NOMO-1 treated with DMSO at 0.1 percent for 48 hours (cell line): ENCODE results near the gene NTM.
A peak's percentile ranks its signal among the peaks of the same experiment; 100 is the strongest.

ENCODE experiments used
- DNase-seq: peaks from one replicate; lab custom pipeline; 2025; ENCODE audit not compliant: unreplicated experiment; lab: John Stamatoyannopoulos, UW

The NTM gene

GRCh38 chr11:131684111-131685060, 314.0 kb downstream of the NTM start:
- no peak for DNase-seq

DNA sequence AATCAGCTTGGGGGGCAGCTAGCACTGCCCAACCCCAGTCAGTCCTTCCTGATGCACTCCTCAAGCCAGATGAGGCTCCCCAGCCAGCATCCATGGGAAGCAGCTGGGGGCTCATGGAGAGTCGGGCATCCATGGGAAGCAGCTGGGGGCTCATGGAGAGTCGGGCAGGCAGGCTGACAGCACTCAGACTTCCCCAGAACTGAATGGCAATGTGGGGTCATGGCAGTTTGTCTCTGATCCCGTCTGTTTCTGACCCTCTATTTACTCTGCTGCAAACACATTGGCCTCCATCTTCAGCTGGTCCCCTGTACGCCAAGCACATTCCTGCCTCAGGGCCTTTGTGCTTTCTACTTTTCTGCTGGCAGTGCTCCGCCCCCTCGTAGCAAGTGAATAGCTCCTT, 314.8 kb downstream of the NTM start:
- DNase-seq = no peak

DNA sequence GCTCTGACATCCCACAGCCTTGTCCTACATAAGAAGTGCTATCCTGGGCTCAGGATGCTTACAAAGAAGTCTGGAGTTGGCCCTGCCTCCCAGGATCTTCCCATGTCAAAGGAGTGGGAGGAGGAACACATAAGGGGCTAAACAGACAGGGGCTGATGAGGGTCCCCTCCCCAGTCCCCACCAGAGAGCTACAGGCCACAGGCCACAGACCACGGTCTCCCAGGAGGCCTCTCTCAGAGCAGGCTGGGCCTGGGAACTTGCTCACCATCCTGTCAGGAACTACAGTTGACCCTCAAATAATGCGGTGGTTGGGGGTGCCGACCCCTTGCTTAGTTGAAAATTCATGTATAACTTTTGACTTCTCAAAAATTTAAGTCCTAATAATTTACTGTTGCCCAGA, 315.5 kb downstream of the NTM start:
- DNase-seq = no peak

DNA sequence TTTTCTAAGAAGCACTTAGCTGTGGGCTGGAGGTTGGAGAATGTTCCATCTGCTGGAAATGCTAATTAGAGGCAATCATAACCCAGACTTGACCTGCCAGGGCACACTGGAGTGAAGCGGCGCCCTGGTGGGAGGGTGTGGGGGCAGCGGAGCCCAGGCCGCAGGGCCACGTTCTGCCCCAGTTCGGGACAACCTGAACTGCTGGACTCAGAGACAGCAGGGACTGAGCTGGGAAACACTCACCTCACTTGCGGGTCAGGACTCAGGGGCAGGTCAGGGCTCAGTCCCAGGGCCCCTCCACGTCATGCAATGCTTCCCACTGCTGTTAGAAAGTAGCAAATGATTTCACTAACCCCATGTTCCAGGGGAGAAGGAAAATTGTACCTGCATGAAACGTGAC, 316.4 kb downstream of the NTM start:
- no peak for DNase-seq

DNA sequence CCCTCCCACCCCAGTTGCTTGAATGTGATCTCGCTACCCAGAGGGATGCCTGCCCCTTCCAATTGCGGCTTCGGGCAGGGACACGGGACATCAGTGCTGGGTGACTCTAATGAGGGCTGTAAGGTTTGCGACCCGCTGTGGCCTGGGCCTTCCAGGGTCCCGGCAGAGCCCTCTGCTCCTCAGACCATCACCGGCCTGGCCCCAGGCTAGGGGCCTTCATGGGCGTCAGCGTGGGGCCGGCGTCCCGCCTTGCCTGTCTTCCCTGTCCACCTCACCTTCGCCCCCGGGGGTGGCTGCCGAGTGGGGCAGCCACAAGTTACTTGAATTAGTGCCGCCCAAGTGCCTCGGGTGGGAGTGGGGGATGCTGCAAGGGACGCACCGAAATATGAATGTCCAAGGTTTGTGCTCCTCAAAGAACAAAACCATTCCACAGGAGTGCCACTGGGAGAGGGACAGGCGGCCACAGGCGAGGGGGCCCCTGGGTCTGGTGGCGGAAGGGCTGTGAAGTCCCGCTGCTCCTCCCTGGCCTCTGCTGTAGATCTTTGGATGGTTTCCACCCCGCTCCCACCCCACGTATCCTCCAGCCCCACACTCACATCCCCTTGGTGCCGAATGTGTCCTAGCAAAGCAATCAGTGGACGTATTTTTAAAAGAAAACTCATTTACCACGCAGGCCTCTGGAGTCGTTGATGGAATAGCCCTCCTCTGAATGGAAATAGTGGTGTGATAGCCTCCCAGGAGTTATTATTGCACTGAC, 317.1 kb downstream of the NTM start:
- no peak for DNase-seq

DNA sequence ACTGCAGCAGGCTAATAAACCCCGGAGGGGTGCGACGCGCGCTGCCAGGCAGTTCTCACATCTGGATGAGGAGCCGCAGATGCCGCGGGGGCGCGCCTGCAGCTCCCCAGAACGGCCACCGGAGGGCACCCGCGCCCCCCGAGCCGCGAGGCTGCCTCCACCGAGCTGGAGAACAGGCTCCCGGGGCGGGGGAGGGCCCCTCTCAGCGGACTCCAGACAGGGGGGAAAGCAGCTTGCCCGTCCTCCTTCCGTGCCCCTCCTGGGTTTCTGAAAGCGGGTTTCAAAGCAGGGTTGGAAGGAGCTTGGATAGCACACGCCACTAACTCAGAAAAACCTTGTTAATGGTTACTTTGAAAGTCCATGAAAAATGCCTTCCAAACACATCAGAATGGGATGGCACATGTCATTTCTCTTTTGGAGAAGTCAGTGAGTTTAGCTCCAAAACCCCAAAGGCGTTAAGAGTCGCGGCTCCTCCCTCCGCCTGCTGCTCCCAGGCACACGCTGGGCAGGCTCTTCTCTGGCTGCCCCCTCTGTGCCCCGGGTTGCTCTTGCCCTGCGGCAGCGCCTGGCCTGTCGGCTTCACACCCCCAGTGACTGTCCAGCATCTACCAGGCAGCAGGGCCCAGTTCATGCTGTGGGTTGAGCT, 317.8 kb downstream of the NTM start:
- peak; percentile 44 for DNase-seq

DNA sequence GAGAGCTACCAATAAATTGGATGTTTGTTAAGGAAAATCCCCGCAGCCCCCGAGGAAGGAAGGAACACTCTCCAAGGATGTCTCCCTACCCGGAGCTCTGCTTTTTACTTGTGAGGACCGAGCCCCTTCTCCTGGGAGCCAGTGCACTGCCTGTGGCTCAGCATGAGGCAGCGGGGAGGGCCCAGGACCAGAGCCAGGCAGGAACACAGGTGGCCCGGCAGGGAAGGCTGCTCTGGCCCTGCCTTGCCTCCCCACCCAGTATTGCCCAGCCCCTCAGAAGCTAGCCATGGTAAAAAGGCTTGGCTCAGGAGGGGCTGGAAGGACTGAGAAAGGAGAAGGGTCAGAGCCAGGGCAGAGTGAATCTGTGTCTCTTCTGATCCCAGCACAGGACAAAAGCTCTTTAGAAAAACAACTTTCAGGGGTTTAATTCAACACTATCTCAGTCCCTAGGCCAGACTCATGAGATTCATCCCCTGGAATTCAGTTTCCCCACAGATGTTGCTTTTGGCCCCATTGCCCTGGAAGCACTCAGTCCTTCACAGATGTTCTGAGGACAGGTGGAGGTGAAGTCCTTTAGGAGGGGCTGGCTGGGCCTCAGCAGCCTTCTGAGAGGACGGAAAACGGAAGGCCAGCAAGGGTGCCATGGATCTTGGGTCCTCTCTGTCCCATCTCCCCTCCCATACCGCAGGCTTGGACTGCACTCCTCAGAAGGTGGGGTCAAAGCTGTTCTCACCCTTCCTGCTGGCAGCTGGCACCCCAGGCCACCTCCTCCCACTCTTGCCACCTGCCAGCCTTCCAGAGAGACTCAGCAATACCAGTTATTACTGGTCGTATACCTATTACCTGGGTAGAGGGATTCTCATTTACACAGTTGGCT, 318.9 kb downstream of the NTM start:
- no peak for DNase-seq

DNA sequence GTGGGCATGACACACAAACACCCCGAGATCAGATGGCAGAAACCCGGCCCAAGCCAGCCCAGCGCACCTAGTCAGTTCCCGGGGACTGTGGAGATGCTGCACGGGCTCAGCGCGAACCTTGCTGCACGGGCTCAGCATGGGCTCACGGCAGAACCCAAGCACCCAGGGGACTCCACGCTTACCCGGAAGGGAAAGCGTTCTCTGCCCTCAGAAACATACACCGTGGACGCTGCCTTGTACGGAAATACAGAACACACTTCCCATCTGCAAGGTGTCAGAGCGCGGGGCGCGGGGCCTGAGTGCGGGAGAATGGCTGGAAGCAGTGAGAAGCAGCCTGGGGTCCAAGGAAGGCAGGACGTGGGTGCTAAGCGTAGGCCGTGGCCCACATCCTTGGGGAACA, 319.9 kb downstream of the NTM start:
- no peak for DNase-seq

- no peak for DNase-seq
Observed at GRCh38 chr11:131690776-131691175, 320.4 kb downstream of the NTM start.

- no peak for DNase-seq
Observed at GRCh38 chr11:131691181-131692041, 321.0 kb downstream of the NTM start.

DNA sequence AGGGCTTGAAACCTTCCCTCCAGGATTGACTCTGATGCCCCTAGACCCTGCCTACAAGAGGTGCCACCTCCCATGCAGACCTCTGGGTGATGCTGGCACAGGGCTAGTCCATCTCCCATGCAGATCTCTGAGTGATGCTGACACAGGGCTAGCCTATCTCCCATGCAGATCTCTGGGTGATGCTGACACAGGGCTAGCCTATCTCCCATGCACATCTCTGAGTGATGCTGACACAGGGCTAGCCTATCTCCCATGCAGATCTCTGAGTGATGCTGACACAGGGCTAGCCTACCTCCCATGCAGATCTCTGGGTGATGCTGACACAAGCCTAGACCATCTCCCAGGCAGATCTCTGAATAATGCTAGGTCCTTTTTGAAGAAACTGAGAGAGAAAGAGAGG, 321.7 kb downstream of the NTM start:
- DNase-seq = no peak

DNA sequence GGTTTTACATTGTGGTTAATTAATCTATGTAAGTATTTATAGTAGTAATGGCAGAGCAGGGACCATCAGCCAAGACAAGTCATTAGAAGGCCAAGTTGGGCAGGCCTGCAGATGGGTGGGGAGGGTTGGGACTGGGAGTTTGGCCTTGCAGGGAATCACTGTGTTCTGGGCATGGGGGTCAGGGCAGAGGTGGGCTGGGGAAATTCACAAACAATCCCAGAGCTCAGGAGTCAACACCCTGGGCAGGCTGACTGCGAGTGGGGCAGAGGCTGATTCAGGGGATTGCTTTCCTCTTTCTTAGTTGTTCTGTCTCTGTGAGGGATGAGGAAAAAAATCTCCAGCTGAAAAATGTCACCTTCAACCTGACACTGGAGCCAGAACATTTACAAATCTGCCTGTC, 322.5 kb downstream of the NTM start:
- DNase-seq = no peak

DNA sequence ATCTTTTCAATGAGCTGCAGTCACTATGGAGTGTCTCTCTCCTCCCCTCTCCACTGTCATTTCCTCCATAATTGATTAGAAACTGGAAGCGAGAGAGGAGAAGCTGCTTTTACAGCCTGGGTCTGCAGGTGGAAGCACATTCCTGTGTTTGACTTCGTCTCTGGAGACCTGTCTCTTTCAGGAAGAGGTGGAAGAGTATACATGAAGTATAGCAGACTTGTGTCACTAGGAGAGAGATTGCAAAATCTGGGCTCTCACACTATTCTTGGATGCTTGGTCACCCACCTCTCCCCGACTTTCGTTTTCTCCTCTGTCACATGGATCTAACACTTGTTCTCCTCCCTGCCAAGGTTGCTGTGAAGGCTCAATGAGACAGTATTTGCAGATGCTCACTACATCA, 323.3 kb downstream of the NTM start:
- DNase-seq = peak; percentile 5

- peak; percentile 69 for DNase-seq
Observed at GRCh38 chr11:131694526-131695424, 324.4 kb downstream of the NTM start.

DNA sequence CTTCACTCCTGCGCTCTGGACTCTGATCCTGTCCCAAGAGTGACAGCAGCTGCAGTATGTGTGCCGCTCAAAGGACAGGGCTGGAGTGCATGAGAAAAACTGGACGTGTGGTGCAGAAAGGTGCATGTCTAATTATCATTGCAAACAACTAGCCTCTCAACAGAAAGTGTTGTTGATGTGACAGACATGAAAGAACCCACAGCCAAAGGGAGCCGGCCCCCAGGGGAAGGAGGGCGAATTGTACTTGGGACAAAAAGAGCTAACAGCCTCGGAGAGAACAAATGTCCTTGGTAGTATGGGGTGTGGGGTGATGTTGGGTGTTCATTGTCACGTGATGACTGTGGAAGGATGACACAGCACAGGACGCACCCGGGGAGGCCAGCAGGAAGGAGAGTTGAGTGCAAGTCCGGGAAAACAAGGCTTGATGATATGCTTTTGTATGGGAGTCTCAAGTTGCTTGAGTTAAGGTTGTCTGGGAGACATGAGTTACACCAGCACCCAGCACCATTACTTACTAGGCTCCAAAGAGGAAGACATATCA, 325.5 kb downstream of the NTM start:
- DNase-seq = no peak

DNA sequence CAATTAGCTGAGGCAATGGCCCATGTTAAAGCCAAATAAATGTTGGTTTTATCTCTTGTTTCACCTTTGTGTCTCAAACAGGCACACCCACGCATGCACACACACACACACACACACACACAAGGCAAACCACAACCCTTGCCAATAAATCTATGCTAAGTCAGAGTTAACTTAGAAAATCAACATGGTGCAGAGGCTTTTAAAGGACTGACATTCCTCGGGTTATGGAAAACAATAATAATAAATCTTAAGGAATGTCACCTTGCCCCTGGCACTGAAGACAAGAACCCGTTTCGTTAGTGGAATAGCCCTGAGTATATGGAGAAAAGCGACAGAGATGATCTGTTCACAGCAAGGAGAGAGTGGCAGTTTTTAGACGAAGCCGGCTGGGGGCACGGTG, 326.3 kb downstream of the NTM start:
- no peak for DNase-seq

- DNase-seq = no peak
Observed at GRCh38 chr11:131703311-131703710, 332.9 kb downstream of the NTM start.

DNA sequence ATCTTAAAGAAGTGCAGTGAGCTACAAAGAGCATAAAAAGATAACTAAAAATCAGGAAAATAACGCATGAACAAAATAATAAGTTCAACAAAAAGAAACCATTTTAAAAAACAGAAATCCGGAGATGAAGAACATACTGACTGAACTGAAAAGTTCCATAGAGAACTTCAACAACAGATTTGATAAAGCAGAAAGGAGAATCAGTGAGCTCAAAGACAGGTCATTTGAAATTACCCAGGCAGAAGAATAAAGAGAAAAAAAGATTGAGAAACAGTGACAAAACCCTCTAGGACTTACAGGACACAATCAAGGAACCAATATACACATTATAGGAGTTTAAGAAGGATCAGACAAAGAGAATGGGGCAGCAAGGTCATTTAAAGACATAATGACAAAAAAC, 334.3 kb downstream of the NTM start:
- no peak for DNase-seq

GRCh38 chr11:131710511-131710910, 340.1 kb downstream of the NTM start:
- DNase-seq = no peak
